Panc1 (cell line): ENCODE measurements around the gene RNF133. TPM values are rescaled to one million over a fixed set of nuclear protein-coding genes. Genes with fewer than 3 reads are reported as not detected.

Experiments
- ATAC-seq: fragments of 200-7000 bp; cut with Tn5 transposase; 2 replicates; pipeline ENCODE4 v1.9.1; 2020; ENCODE audit warnings: mild to moderate bottlenecking, moderate library complexity
- BruUV-seq: library from RNA; stranded (reverse); fragments of 400-500 nt; replicated peaks from 2 replicates; lab custom pipeline; 2021; lab: Mats Ljungman, UMichigan
- CTCF ChIA-PET: fragments of 300-600 bp; sonication (Branson Sonifier 250); formaldehyde crosslinking; loops from one replicate; lab custom pipeline; 2022; ENCODE audit warnings: antibody characterized with exemption; lab: Charles Lee
- POLR2A ChIA-PET: fragments of 300-600 bp; sonication (Branson Sonifier 250); formaldehyde crosslinking; loops from one replicate; lab custom pipeline; 2022; ENCODE audit warnings: antibody characterized with exemption; lab: Charles Lee
- DNase-seq: peaks from one replicate; pipeline ENCODE4 v3.0.0-alpha.2; 2010; ENCODE audit warnings: low read depth, low spot score
- H3K27ac ChIP-seq: 2 replicates; pipeline ENCODE4 v1.5.1; 2011; ENCODE audit warnings: mild to moderate bottlenecking, low read length, inconsistent platforms
- H3K27me3 ChIP-seq: fragments of 200-500 bp; sonication (Bioruptor generic); 2 replicates; pipeline ENCODE4 v1.6.0; 2014; ENCODE audit warnings: low read length, inconsistent platforms; ENCODE audit not compliant: control insufficient read depth, insufficient read depth
- H3K36me3 ChIP-seq: fragments of 200-500 bp; sonication (Bioruptor generic); 2 replicates; pipeline ENCODE4 v1.5.1; 2014; ENCODE audit warnings: inconsistent platforms, mild to moderate bottlenecking, low read length, moderate library complexity; ENCODE audit not compliant: control insufficient read depth, insufficient read depth
- H3K4me1 ChIP-seq: 2 replicates; pipeline ENCODE4 v1.5.1; 2011; ENCODE audit warnings: inconsistent platforms, mild to moderate bottlenecking, low read length, moderate library complexity; ENCODE audit not compliant: control insufficient read depth, insufficient read depth
- H3K4me3 ChIP-seq, 2 experiments: 2 replicates each; pipeline ENCODE4 v1.5.1; 2011 to 2012; ENCODE audit warnings: low read depth in 2 of 2, low read length in 2 of 2, mild to moderate bottlenecking in 2 of 2, inconsistent platforms in 1 of 2, moderate library complexity in 1 of 2
- H3K9me3 ChIP-seq: fragments of 200-500 bp; sonication (Bioruptor generic); 2 replicates; pipeline ENCODE4 v1.5.1; 2014; ENCODE audit warnings: low read depth, mild to moderate bottlenecking, inconsistent platforms, low read length, moderate library complexity; ENCODE audit not compliant: control insufficient read depth, insufficient read depth
- POLR2AphosphoS5 ChIP-seq: IDR thresholded peaks from 2 replicates; pipeline ENCODE4 v1.6.1; 2012; ENCODE audit warnings: mild to moderate bottlenecking, low read depth, low read length, moderate library complexity
- SIN3A ChIP-seq: IDR thresholded peaks from 2 replicates; pipeline ENCODE4 v1.6.1; 2012; ENCODE audit warnings: low read depth, mild to moderate bottlenecking, low read length, moderate library complexity, borderline replicate concordance; ENCODE audit not compliant: insufficient read depth
- TCF7L2 ChIP-seq: IDR thresholded peaks from 2 replicates; pipeline ENCODE4 v1.6.1; 2011; ENCODE audit warnings: mild to moderate bottlenecking, low read depth, low read length, inconsistent platforms
- in situ Hi-C: cut with HindIII; loops from 2 replicates; pipeline ENCODE4 v1.10.0; 2016; ENCODE audit warnings: low sequenced_read_pairs, low pct_unique_long_range_greater_than_20kb
- intact Hi-C: fragments of 100-400 bp; cut with micrococcal nuclease; formaldehyde crosslinking; loops from one replicate; pipeline ENCODE4 v1.10.0; 2022; ENCODE audit not compliant: unreplicated experiment
- total RNA-seq: library from RNA; stranded (reverse); gene quantifications from one replicate; pipeline ENCODE4 v1.2.1, GENCODE V29; 2021; ENCODE audit not compliant: unreplicated experiment
- TF ChIP-seq, protein P1 (sequence below): fragments of 450-650 bp; IDR thresholded peaks from 2 replicates; pipeline ENCODE4 v1.5.1; 2017; ENCODE audit warnings: mild to moderate bottlenecking
- TF ChIP-seq, protein P2 (sequence below), 2 experiments: IDR thresholded peaks; 2 replicates each; pipeline ENCODE4 v1.6.1; 2011 to 2012; ENCODE audit warnings: low read depth in 2 of 2, control low read depth in 1 of 2, low read length in 1 of 2, mild to moderate bottlenecking in 1 of 2, moderate library complexity in 1 of 2; ENCODE audit not compliant: insufficient read depth in 1 of 2

The RNF133 gene
- total RNA-seq, 1 experiment from 2014 or later, result not detected

DNA sequence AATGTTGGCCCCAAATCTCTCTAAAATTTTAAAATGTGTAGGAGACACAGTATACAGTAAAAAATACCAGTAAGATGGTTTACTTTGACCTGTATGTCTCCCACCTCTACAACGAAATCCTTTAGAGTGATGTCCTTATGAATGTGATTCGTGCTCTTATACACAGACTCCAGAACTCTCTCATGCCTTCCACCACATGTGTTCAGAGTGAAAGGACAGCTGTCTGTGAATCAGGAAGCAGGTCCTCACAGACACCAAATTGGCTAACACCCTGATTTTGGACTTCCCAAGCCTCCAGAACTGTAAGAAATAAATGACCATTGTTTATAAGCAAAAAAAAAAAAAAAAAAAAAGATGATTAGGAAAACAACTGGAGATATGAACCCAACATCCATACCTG, 35.2 kb downstream of the RNF133 start:
- TF ChIP-seq, protein P1, sequence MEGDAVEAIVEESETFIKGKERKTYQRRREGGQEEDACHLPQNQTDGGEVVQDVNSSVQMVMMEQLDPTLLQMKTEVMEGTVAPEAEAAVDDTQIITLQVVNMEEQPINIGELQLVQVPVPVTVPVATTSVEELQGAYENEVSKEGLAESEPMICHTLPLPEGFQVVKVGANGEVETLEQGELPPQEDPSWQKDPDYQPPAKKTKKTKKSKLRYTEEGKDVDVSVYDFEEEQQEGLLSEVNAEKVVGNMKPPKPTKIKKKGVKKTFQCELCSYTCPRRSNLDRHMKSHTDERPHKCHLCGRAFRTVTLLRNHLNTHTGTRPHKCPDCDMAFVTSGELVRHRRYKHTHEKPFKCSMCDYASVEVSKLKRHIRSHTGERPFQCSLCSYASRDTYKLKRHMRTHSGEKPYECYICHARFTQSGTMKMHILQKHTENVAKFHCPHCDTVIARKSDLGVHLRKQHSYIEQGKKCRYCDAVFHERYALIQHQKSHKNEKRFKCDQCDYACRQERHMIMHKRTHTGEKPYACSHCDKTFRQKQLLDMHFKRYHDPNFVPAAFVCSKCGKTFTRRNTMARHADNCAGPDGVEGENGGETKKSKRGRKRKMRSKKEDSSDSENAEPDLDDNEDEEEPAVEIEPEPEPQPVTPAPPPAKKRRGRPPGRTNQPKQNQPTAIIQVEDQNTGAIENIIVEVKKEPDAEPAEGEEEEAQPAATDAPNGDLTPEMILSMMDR, result no peak
- TF ChIP-seq POLR2AphosphoS5, result no peak
- Histone ChIP-seq H3K36me3 (no peaks in the 10 kb centered on the region), H3K27me3 (no peaks in the 10 kb centered on the region), H3K9me3 (no peaks in the 10 kb centered on the region), H3K27ac (no peak overlapping the region), H3K4me3 (no peak overlapping the region), H3K4me1 (no peaks in the 10 kb centered on the region)
- intact Hi-C loops, result no loop called here
- BruUV-seq, result no TSS peak
- ATAC-seq (no peak), DNase-seq (no peak)
- ChIA-PET POLR2A (no interaction called here), CTCF (no interaction called here)
- in situ Hi-C loops, result no loop called here

DNA sequence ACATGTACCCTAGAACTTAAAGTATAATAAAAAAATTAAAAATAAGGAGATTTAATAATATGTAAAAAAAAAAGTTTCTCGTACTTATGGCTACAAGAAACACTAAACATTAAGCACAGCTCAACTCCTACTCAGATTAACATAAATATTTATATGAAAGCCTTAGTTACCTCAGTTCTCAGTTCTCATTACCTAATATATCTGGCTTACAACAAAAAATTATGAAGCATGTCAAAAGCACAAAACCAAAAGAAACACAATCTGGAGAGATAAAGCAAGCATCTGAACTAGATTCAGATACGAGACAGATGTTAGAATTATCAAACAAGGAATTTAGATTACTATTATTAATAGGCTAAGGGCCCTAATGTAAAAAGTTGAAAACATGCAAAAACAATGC, 40.1 kb downstream of the RNF133 start:
- Histone ChIP-seq H3K4me1 (no peaks in the 10 kb centered on the region), H3K9me3 (no peaks in the 10 kb centered on the region), H3K36me3 (no peaks in the 10 kb centered on the region), H3K27ac (no peak overlapping the region), H3K27me3 (no peaks in the 10 kb centered on the region), H3K4me3 (no peak overlapping the region)
- no TSS peak for BruUV-seq
- no peak for ATAC-seq
- in situ Hi-C loops, result no loop called here
- TF ChIP-seq, protein P1, result no peak
- TF ChIP-seq TCF7L2, result no peak
- no peak for TF ChIP-seq SIN3A
- TF ChIP-seq, protein P2, sequence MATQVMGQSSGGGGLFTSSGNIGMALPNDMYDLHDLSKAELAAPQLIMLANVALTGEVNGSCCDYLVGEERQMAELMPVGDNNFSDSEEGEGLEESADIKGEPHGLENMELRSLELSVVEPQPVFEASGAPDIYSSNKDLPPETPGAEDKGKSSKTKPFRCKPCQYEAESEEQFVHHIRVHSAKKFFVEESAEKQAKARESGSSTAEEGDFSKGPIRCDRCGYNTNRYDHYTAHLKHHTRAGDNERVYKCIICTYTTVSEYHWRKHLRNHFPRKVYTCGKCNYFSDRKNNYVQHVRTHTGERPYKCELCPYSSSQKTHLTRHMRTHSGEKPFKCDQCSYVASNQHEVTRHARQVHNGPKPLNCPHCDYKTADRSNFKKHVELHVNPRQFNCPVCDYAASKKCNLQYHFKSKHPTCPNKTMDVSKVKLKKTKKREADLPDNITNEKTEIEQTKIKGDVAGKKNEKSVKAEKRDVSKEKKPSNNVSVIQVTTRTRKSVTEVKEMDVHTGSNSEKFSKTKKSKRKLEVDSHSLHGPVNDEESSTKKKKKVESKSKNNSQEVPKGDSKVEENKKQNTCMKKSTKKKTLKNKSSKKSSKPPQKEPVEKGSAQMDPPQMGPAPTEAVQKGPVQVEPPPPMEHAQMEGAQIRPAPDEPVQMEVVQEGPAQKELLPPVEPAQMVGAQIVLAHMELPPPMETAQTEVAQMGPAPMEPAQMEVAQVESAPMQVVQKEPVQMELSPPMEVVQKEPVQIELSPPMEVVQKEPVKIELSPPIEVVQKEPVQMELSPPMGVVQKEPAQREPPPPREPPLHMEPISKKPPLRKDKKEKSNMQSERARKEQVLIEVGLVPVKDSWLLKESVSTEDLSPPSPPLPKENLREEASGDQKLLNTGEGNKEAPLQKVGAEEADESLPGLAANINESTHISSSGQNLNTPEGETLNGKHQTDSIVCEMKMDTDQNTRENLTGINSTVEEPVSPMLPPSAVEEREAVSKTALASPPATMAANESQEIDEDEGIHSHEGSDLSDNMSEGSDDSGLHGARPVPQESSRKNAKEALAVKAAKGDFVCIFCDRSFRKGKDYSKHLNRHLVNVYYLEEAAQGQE (IDR thresholded peaks at IDR 0.05; ENCODE audit: insufficient read depth in 1 of 2, low read depth in 2 of 2, low read length in 1 of 2), result no peak
- TF ChIP-seq POLR2AphosphoS5, result no peak
- ChIA-PET CTCF (no interaction called here), POLR2A (no interaction called here)
- DNase-seq, result no peak
- intact Hi-C loops, result no loop called here
